Measurements from ENCODE around the gene IL21R.

DNA sequence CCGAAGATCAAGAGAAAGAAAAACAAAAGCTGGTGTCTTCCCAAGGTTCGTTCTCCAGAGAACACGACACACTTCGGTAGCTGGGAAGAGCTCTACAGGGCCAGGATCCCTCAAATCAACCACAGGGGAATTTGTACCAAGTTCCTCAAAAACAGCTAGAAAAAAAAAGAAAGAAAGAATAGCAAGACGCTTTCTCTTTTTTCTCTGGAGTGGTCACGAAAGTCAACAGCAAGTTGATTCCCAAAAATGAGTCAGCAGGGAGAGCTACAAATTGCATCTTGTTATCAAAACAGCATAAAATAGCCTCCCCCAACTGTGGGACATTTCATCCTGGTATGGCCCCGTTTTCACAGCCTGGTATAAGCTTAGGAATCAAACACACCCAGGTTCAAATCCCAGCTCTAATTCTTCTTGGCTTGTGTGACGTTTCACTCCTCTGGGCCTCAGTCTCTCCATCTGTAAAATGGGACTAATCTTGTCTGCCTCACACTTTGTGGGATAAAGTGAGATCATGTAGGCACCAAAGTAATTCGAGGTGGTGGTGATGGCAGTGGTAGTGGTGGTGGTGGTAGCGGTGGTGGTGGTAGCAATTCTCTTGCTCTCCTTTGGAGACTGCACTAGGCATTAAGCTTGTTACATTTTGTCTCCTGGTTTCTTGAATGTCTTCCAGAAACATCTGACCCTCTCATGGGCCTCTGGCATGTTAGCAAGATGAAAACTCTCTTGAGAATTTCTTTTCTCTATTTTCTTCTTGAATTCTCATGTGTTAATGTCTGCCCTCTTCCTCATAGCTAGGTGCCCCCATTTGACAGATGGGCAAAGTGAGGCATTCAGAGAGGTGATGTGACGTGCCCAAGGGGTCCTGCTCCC lies 988 bp upstream of the IL21R start:
- TF ChIP-seq, protein P1, sequence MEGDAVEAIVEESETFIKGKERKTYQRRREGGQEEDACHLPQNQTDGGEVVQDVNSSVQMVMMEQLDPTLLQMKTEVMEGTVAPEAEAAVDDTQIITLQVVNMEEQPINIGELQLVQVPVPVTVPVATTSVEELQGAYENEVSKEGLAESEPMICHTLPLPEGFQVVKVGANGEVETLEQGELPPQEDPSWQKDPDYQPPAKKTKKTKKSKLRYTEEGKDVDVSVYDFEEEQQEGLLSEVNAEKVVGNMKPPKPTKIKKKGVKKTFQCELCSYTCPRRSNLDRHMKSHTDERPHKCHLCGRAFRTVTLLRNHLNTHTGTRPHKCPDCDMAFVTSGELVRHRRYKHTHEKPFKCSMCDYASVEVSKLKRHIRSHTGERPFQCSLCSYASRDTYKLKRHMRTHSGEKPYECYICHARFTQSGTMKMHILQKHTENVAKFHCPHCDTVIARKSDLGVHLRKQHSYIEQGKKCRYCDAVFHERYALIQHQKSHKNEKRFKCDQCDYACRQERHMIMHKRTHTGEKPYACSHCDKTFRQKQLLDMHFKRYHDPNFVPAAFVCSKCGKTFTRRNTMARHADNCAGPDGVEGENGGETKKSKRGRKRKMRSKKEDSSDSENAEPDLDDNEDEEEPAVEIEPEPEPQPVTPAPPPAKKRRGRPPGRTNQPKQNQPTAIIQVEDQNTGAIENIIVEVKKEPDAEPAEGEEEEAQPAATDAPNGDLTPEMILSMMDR (IDR thresholded peaks at IDR 0.05), result no peak
- TF ChIP-seq POLR2A (IDR thresholded peaks at IDR 0.05), result no peak

Measured in adrenal gland (tissue), 5 donors.